GM23338 (cell line): ENCODE measurements around the gene ATP6V1F. TPM values are rescaled to one million over a fixed set of nuclear protein-coding genes. Genes with fewer than 3 reads are reported as not detected.

Experiments used
- ATAC-seq: fragments of 200-7000 bp; cut with Tn5 transposase; 3 replicates; pipeline ENCODE4 v1.9.1; 2020
- DNase-seq: peaks from one replicate; pipeline ENCODE4 v3.0.0-alpha.2; 2015; ENCODE audit warnings: low spot score
- H2AFZ ChIP-seq: fragments of 200-600 bp; sonication (generic); 2 replicates; pipeline ENCODE4 v1.8.0; 2016; ENCODE audit warnings: antibody characterized with exemption, mild to moderate bottlenecking, moderate library complexity
- H3F3A ChIP-seq: fragments of 200-600 bp; sonication (generic); replicated peaks from 2 replicates; pipeline ENCODE4 v1.8.0; 2017; ENCODE audit warnings: antibody characterized with exemption, mixed run types, low read depth
- H3K27ac ChIP-seq: fragments of 200-600 bp; sonication (generic); 2 replicates; pipeline ENCODE4 v1.6.1; 2016; ENCODE audit warnings: low read depth
- H3K27me3 ChIP-seq: fragments of 200-600 bp; sonication (generic); 2 replicates; pipeline ENCODE4 v1.8.0; 2016; ENCODE audit warnings: mild to moderate bottlenecking, mixed run types, moderate library complexity; ENCODE audit not compliant: insufficient read depth
- H3K36me3 ChIP-seq: fragments of 200-600 bp; sonication (generic); 2 replicates; pipeline ENCODE4 v1.8.0; 2016; ENCODE audit warnings: mild to moderate bottlenecking; ENCODE audit not compliant: insufficient read depth
- H3K4me1 ChIP-seq: fragments of 200-600 bp; sonication (generic); 2 replicates; pipeline ENCODE4 v1.8.0; 2016; ENCODE audit warnings: mild to moderate bottlenecking, moderate library complexity; ENCODE audit not compliant: insufficient read depth
- H3K4me2 ChIP-seq: fragments of 200-600 bp; sonication (generic); 2 replicates; pipeline ENCODE4 v1.7.1; 2017; ENCODE audit warnings: mixed run types
- H3K4me3 ChIP-seq: fragments of 200-600 bp; sonication (generic); 2 replicates; pipeline ENCODE4 v1.6.1; 2016; ENCODE audit warnings: mixed run types
- H3K79me2 ChIP-seq: fragments of 200-600 bp; sonication (generic); replicated peaks from 2 replicates; pipeline ENCODE4 v1.8.0; 2017; ENCODE audit warnings: mild to moderate bottlenecking; ENCODE audit not compliant: insufficient read depth
- H3K9me2 ChIP-seq: fragments of 200-600 bp; sonication (generic); 2 replicates; pipeline ENCODE4 v1.8.0; 2017; ENCODE audit not compliant: insufficient read depth
- H4K20me1 ChIP-seq: fragments of 200-600 bp; sonication (generic); replicated peaks from 2 replicates; pipeline ENCODE4 v1.8.0; 2017; ENCODE audit warnings: mild to moderate bottlenecking; ENCODE audit not compliant: insufficient read depth
- H3K27ac Mint-ChIP-seq: 2 replicates; pipeline ENCODE4 v1.8.0; 2020; ENCODE audit warnings: inconsistent platforms, mild to moderate bottlenecking, moderate library complexity, mixed read lengths
- H3K27me3 Mint-ChIP-seq: 3 replicates; pipeline ENCODE4 v1.8.0; 2022; ENCODE audit warnings: low read depth, mild to moderate bottlenecking, moderate library complexity, mixed read lengths, inconsistent platforms; ENCODE audit not compliant: insufficient read depth, poor library complexity
- H3K36me3 Mint-ChIP-seq: 3 replicates; pipeline ENCODE4 v1.8.0; 2021; ENCODE audit warnings: low read depth, mild to moderate bottlenecking, inconsistent platforms, moderate library complexity, mixed read lengths
- H3K4me1 Mint-ChIP-seq: 3 replicates; pipeline ENCODE4 v1.8.0; 2020; ENCODE audit warnings: mild to moderate bottlenecking, inconsistent platforms, mixed read lengths
- H3K4me3 Mint-ChIP-seq: 3 replicates; pipeline ENCODE4 v1.8.0; 2021; ENCODE audit warnings: moderate library complexity, mild to moderate bottlenecking, inconsistent platforms, mixed read lengths
- H3K9me3 Mint-ChIP-seq: 3 replicates; pipeline ENCODE4 v1.8.0; 2020; ENCODE audit warnings: moderate library complexity, mild to moderate bottlenecking, inconsistent platforms, mixed read lengths
- ETS1 ChIP-seq: IDR thresholded peaks from 2 replicates; pipeline ENCODE4 v1.6.1; 2016; ENCODE audit warnings: antibody characterized with exemption
- EZH2phosphoT487 ChIP-seq: fragments of 200-600 bp; sonication (generic); IDR thresholded peaks from one replicate; pipeline ENCODE4 v1.8.1; 2018; ENCODE audit warnings: antibody characterized with exemption; ENCODE audit not compliant: unreplicated experiment
- JUNB ChIP-seq: IDR thresholded peaks from one replicate; pipeline ENCODE4 v1.6.1; 2016; ENCODE audit warnings: antibody characterized with exemption; ENCODE audit not compliant: unreplicated experiment
- NANOG ChIP-seq: IDR thresholded peaks from 2 replicates; pipeline ENCODE4 v1.6.1; 2016; ENCODE audit warnings: antibody characterized with exemption, borderline replicate concordance
- STAT1 ChIP-seq: IDR thresholded peaks from one replicate; pipeline ENCODE4 v1.6.1; 2016; ENCODE audit warnings: antibody characterized with exemption; ENCODE audit not compliant: unreplicated experiment
- ZNF114 ChIP-seq: fragments of 250-450 bp; sonication (Bioruptor Pico); IDR thresholded peaks from 2 replicates; pipeline ENCODE4 v1.5.0; 2020; ENCODE audit warnings: mild to moderate bottlenecking, moderate library complexity
- polyA plus RNA-seq: library from polyadenylated mRNA; unstranded; fragments of >200 nt; fragmentation: Nextera tagmentation; extraction: Ambion mirVana; gene quantifications from 2 replicates; pipeline ENCODE4 v1.2.1, GENCODE V29; 2016
- total RNA-seq: library from RNA; depleted of rRNA; stranded (reverse); fragments of >200 nt; shearing (Covaris generic); gene quantifications from 2 replicates; pipeline ENCODE4 v1.2.3, GENCODE V29; 2014
- TF ChIP-seq, protein P1 (sequence below): IDR thresholded peaks from one replicate; pipeline ENCODE4 v1.6.1; 2018; ENCODE audit warnings: antibody characterized with exemption; ENCODE audit not compliant: unreplicated experiment
- TF ChIP-seq, protein P2 (sequence below), 2 experiments: fragments of 200-600 bp in 1 of 2; sonication (generic) in 1 of 2; conservative IDR thresholded peaks; 2 replicates each; pipeline versions ENCODE4 v1.5.1 to v1.6.1; 2016 to 2017; ENCODE audit warnings: antibody characterized with exemption in 2 of 2, low read depth in 2 of 2, mild to moderate bottlenecking in 2 of 2, moderate library complexity in 1 of 2

The ATP6V1F gene
- total and polyA plus RNA-seq, 2 experiments from 2014 or later: 66.5 to 271 TPM

DNA sequence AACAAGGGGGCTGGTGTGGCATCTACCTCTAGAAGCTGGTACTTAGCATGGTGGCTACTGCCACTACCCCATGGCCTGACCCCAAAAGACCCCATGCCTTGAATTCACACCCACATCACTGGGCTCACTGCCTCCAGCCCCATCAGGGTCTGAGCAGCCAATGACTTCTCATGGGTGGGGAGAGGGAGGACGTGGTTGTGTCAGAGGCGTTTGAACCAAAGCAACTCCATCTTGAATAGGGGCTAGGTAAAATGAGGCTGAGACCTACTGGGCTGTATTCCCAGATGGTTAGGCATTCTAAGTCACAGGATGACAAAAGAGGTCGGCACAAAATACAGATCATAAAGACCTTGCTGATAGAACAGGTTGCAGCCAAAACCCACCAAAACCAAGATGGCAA lies 32.7 kb downstream of the ATP6V1F start:
- Mint-ChIP-seq H3K27ac (no peak overlapping the region), H3K36me3 (peaks cover 4% of the 10 kb centered on the region), H3K27me3 (peaks cover 4% of the 10 kb centered on the region), H3K4me3 (no peak overlapping the region), H3K4me1 (no peaks in the 10 kb centered on the region), H3K9me3 (peaks cover 7% of the 10 kb centered on the region; the same call in 2 of the 3 replicates)
- Histone ChIP-seq H3K4me1 (no peaks in the 10 kb centered on the region), H2AFZ (no peak overlapping the region), H3K27me3 (peaks cover under 1% of the 10 kb centered on the region; the same call in 1 of the 2 replicates), H3K4me3 (no peak overlapping the region), H4K20me1 (no peaks in the 10 kb centered on the region), H3K4me2 (no peak overlapping the region), H3K27ac (no peak overlapping the region), H3K9me2 (0 out of 2 replicates have a peak, but pooled peaks cover 2% of the 10 kb centered on the region), H3F3A (no peaks in the 10 kb centered on the region), H3K79me2 (no peaks in the 10 kb centered on the region), H3K36me3 (0 out of 2 replicates have a peak, but pooled peaks cover 7% of the 10 kb centered on the region)
- DNase-seq (no peak), ATAC-seq (no peak)
- TF ChIP-seq ZNF114 (CRISPR knock-in tag) (no peak), STAT1 (no peak), ETS1 (no peak), EZH2phosphoT487 (no peak), JUNB (no peak), NANOG (no peak)
- TF ChIP-seq, protein P1, sequence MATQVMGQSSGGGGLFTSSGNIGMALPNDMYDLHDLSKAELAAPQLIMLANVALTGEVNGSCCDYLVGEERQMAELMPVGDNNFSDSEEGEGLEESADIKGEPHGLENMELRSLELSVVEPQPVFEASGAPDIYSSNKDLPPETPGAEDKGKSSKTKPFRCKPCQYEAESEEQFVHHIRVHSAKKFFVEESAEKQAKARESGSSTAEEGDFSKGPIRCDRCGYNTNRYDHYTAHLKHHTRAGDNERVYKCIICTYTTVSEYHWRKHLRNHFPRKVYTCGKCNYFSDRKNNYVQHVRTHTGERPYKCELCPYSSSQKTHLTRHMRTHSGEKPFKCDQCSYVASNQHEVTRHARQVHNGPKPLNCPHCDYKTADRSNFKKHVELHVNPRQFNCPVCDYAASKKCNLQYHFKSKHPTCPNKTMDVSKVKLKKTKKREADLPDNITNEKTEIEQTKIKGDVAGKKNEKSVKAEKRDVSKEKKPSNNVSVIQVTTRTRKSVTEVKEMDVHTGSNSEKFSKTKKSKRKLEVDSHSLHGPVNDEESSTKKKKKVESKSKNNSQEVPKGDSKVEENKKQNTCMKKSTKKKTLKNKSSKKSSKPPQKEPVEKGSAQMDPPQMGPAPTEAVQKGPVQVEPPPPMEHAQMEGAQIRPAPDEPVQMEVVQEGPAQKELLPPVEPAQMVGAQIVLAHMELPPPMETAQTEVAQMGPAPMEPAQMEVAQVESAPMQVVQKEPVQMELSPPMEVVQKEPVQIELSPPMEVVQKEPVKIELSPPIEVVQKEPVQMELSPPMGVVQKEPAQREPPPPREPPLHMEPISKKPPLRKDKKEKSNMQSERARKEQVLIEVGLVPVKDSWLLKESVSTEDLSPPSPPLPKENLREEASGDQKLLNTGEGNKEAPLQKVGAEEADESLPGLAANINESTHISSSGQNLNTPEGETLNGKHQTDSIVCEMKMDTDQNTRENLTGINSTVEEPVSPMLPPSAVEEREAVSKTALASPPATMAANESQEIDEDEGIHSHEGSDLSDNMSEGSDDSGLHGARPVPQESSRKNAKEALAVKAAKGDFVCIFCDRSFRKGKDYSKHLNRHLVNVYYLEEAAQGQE: no peak
- TF ChIP-seq, protein P2, sequence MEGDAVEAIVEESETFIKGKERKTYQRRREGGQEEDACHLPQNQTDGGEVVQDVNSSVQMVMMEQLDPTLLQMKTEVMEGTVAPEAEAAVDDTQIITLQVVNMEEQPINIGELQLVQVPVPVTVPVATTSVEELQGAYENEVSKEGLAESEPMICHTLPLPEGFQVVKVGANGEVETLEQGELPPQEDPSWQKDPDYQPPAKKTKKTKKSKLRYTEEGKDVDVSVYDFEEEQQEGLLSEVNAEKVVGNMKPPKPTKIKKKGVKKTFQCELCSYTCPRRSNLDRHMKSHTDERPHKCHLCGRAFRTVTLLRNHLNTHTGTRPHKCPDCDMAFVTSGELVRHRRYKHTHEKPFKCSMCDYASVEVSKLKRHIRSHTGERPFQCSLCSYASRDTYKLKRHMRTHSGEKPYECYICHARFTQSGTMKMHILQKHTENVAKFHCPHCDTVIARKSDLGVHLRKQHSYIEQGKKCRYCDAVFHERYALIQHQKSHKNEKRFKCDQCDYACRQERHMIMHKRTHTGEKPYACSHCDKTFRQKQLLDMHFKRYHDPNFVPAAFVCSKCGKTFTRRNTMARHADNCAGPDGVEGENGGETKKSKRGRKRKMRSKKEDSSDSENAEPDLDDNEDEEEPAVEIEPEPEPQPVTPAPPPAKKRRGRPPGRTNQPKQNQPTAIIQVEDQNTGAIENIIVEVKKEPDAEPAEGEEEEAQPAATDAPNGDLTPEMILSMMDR (conservative IDR thresholded peaks at IDR 0.05; ENCODE audit: low read depth in 2 of 2): no peak

GRCh38 chr7:128899392-128899791 lies 36.7 kb downstream of the ATP6V1F start:
- DNase-seq (no peak), ATAC-seq (no peak)
- Mint-ChIP-seq H3K4me3 (no peak overlapping the region), H3K9me3 (peaks cover 13% of the 10 kb centered on the region; the same call in 2 of the 3 replicates), H3K27me3 (peaks cover 5% of the 10 kb centered on the region), H3K36me3 (peaks cover 4% of the 10 kb centered on the region), H3K27ac (no peak overlapping the region), H3K4me1 (peaks cover 1% of the 10 kb centered on the region; the same call in 1 of the 3 replicates)
- H3K4me2 ChIP-seq: no peak overlapping the region
- H3K36me3 ChIP-seq: 0 out of 2 replicates have a peak, but pooled peaks cover 7% of the 10 kb centered on the region
- H3K9me2 ChIP-seq: 0 out of 2 replicates have a peak, but pooled peaks cover 5% of the 10 kb centered on the region
- no peak overlapping the region for H2AFZ ChIP-seq
- no peak overlapping the region for H3K27ac ChIP-seq
- H3K27me3 ChIP-seq: no peaks in the 10 kb centered on the region
- no peaks in the 10 kb centered on the region for H3K4me1 ChIP-seq
- no peak for TF ChIP-seq EZH2phosphoT487
- no peaks in the 10 kb centered on the region for H3K79me2 ChIP-seq
- H4K20me1 ChIP-seq: no peaks in the 10 kb centered on the region
- no peak overlapping the region for H3K4me3 ChIP-seq
- H3F3A ChIP-seq: no peaks in the 10 kb centered on the region
